ENCODE data around the gene UQCC2.

- no peak for TF ChIP-seq POLR2A (IDR thresholded peaks at IDR 0.05)
- TF ChIP-seq POLR2AphosphoS5 (IDR thresholded peaks at IDR 0.05) = no peak
- no peak for TF ChIP-seq CTCF (IDR thresholded peaks at IDR 0.05)
Observed at GRCh38 chr6:33747823-33748222, 36.3 kb upstream of the UQCC2 start.

All from prostate gland (tissue), 2 donors.